Aorta (tissue), 5 donors: ENCODE measurements around the gene MGAT2. TPM values are rescaled to one million over a fixed set of nuclear protein-coding genes. Genes with fewer than 3 reads are reported as not detected.

Experiments used
- ATAC-seq: fragments of 200-7000 bp; cut with Tn5 transposase; one replicate; pipeline ENCODE4 v1.9.1; 2022; ENCODE audit warnings: moderate library complexity; ENCODE audit not compliant: low FRiP score
- DNase-seq, 2 donors: peaks; one replicate each; pipeline ENCODE4 v3.0.0-alpha.2; 2020
- H3K27ac ChIP-seq, 2 donors: one replicate each; pipeline ENCODE4 v1.5.1; 2013; ENCODE audit warnings: low read length in 2 of 2, mild to moderate bottlenecking in 2 of 2, moderate library complexity in 2 of 2, control low read depth in 1 of 2, inconsistent platforms in 1 of 2, low read depth in 1 of 2
- H3K27me3 ChIP-seq, 2 donors: one replicate each; pipeline ENCODE4 v1.6.1; 2013; ENCODE audit warnings: control low read depth in 1 of 2, low read length in 1 of 2, mild to moderate bottlenecking in 1 of 2, moderate library complexity in 1 of 2; ENCODE audit not compliant: insufficient read depth in 2 of 2, control insufficient read depth in 1 of 2
- H3K36me3 ChIP-seq, 2 donors: one replicate each; pipeline ENCODE4 v1.6.1; 2013; ENCODE audit warnings: control low read depth in 1 of 2, low read length in 1 of 2, mild to moderate bottlenecking in 1 of 2; ENCODE audit not compliant: insufficient read depth in 2 of 2, control insufficient read depth in 1 of 2
- H3K4me1 ChIP-seq, 2 donors: one replicate each; pipeline ENCODE4 v1.6.1; 2013; ENCODE audit warnings: low read length in 2 of 2, control low read depth in 1 of 2, mild to moderate bottlenecking in 1 of 2, moderate library complexity in 1 of 2; ENCODE audit not compliant: insufficient read depth in 2 of 2, control insufficient read depth in 1 of 2
- H3K4me3 ChIP-seq, 2 donors: one replicate each; pipeline ENCODE4 v1.5.1; 2013; ENCODE audit warnings: low read length in 2 of 2, control low read depth in 1 of 2, mild to moderate bottlenecking in 1 of 2
- H3K9me3 ChIP-seq: one replicate; pipeline ENCODE4 v1.6.1; 2013; ENCODE audit warnings: mild to moderate bottlenecking, low read length; ENCODE audit not compliant: control insufficient read depth
- intact Hi-C, 2 donors: fragments of 100-400 bp; cut with DNase I; formaldehyde crosslinking; loops; one replicate each; pipeline versions ENCODE4 v1.14.2 to v1.15.0; 2022
- polyA plus RNA-seq, 2 donors: library from polyadenylated mRNA; stranded (reverse); fragments of 200-250 nt; gene quantifications; one replicate each; pipeline ENCODE4 v1.2.3, GENCODE V29; 2013
- total RNA-seq, 2 donors: library from RNA; stranded (reverse); fragmentation: NEBNext Ultra II Directional; extraction: Animal tissue kit (Norgen Biotek cat#: 25700); gene quantifications; one replicate each; pipeline ENCODE4 v1.2.1, GENCODE V29; 2021
- donor health status: healthy with polysubstance abuse.
- donor health status: Bipolar disorder and iron deficiency.
- donor health status: DM: no; HTN: no; CAD: no.
- donor health status: DM: no; HTN: no; CAD: no.
- donor health status: DM: yes; HTN: yes; CAD: no.

The MGAT2 gene
- total and polyA plus RNA-seq, 4 donors, result 10.6 to 28.9 (median 21.9) TPM

DNA sequence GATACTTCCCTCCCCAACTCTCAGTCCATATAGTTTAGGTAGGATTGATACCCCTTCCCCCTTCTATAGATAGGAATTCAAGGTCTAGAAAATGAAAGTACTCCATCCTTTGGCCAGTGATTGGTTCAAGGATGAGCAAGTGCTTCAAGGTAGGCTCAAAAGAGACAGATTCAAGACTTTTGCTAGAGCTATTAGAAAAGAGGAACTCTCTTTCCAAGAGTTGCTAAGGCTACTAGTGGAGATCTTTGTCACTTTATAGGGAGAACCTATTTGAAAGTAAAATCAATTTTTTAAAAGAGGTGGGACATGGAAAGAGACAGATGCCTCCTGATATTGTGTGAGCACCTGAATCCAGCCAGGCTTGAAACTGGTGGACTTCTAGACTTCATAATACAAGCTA is 49.9 kb downstream of the MGAT2 start:
- intact Hi-C loops, result no loop called here
- Histone ChIP-seq H3K9me3 (no peaks in the 10 kb centered on the region), H3K27me3 (no peaks in the 10 kb centered on the region), H3K4me1 (no peaks in the 10 kb centered on the region), H3K27ac (no peak overlapping the region), H3K4me3 (no peak overlapping the region), H3K36me3 (no peaks in the 10 kb centered on the region)
- ATAC-seq (no peak), DNase-seq (no peak)

Other genes starting within 250 kb of the MGAT2 start
- gene RPS29, start 34.4 kb upstream of the MGAT2 start, total RNA-seq, result 100 to 1,000 TPM; 827 to 860 TPM
- 1,000 to 10,000 TPM; 4,047 to 6,386 TPM for gene RPS29, start 34.4 kb upstream of the MGAT2 start, polyA plus RNA-seq
- gene LRR1, start 21.9 kb upstream of the MGAT2 start, total RNA-seq, result 1 to 10 TPM; 5.2 to 5.3 TPM
- gene LRR1, start 21.9 kb upstream of the MGAT2 start, polyA plus RNA-seq, result 10 to 100 TPM in 1 of 2 donors, 1 to 10 TPM in 1; 5.9 to 14.3 TPM
- 100 to 1,000 TPM; 147 to 153 TPM for gene RPL36AL, start 173 bp upstream of the MGAT2 start, total RNA-seq
- gene RPL36AL, start 173 bp upstream of the MGAT2 start, polyA plus RNA-seq, result 100 to 1,000 TPM; 576 to 724 TPM
- 1 to 10 TPM; 4.8 TPM for gene DNAAF2, start 14.4 kb downstream of the MGAT2 start, total RNA-seq
- gene DNAAF2, start 14.4 kb downstream of the MGAT2 start, polyA plus RNA-seq, result 1 to 10 TPM; 3.9 to 4.5 TPM
- 1 to 10 TPM; 1.2 to 3.2 TPM for gene POLE2, start 67.4 kb downstream of the MGAT2 start, total RNA-seq
- gene POLE2, start 67.4 kb downstream of the MGAT2 start, polyA plus RNA-seq, result 10 to 100 TPM in 1 of 2 donors, 1 to 10 TPM in 1; 5.4 to 13.6 TPM
- 10 to 100 TPM; 10.1 to 19.4 TPM for gene KLHDC1, start 72.3 kb downstream of the MGAT2 start, total RNA-seq
- gene KLHDC1, start 72.3 kb downstream of the MGAT2 start, polyA plus RNA-seq, result 1 to 10 TPM; 1.4 to 6.2 TPM
- 10 to 100 TPM; 49.1 to 56.3 TPM for gene KLHDC2, start 147.4 kb downstream of the MGAT2 start, total RNA-seq
- gene KLHDC2, start 147.4 kb downstream of the MGAT2 start, polyA plus RNA-seq, result 10 to 100 TPM; 40.2 to 93.7 TPM
- gene NEMF, start 232.0 kb downstream of the MGAT2 start, total RNA-seq, result 10 to 100 TPM; 70.7 to 75.8 TPM
- 10 to 100 TPM; 27.2 to 34.6 TPM for gene NEMF, start 232.0 kb downstream of the MGAT2 start, polyA plus RNA-seq